Ascending aorta (tissue), 2 donors: ENCODE results near the gene WASHC3. TPM values are rescaled to one million over a fixed set of nuclear protein-coding genes. Genes with fewer than 3 reads are reported as not detected.

ENCODE experiments used
- DNase-seq, 2 donors: peaks; one replicate each; pipeline ENCODE4 v3.0.0-alpha.2; 2019; ENCODE audit warnings: low spot score in 2 of 2
- H3K27ac ChIP-seq, 2 donors: fragments of 200-600 bp; sonication (generic); one replicate each; pipeline ENCODE4 v1.5.1; 2016 to 2017; ENCODE audit warnings: mild to moderate bottlenecking in 1 of 2
- H3K27me3 ChIP-seq: fragments of 200-600 bp; sonication (generic); one replicate; pipeline ENCODE4 v1.5.1; 2017
- H3K36me3 ChIP-seq, 2 donors: fragments of 200-600 bp; sonication (generic); one replicate each; pipeline ENCODE4 v1.5.1; 2016
- H3K4me1 ChIP-seq, 2 donors: fragments of 200-600 bp; sonication (generic); one replicate each; pipeline ENCODE4 v1.5.1; 2016 to 2017; ENCODE audit warnings: mild to moderate bottlenecking in 1 of 2
- H3K4me3 ChIP-seq, 2 donors: fragments of 200-600 bp; sonication (generic); one replicate each; pipeline ENCODE4 v1.5.1; 2016 to 2017; ENCODE audit warnings: mild to moderate bottlenecking in 1 of 2
- H3K9me3 ChIP-seq, 2 donors: fragments of 200-600 bp; sonication (generic); one replicate each; pipeline ENCODE4 v1.5.1; 2016
- intact Hi-C: fragments of 100-400 bp; cut with DNase I; formaldehyde crosslinking; loops from one replicate; pipeline ENCODE4 v1.15.1; 2023
- total RNA-seq: library from RNA; depleted of rRNA; stranded (reverse); fragments of >200 nt; gene quantifications from one replicate; pipeline ENCODE4 v1.1.0, GENCODE V29; 2016
- TF ChIP-seq, protein P1 (sequence below), 3 experiments: fragments of 200-600 bp in 2 of 3; fragments of 450-650 bp in 1 of 3; sonication (generic) in 2 of 3; IDR thresholded peaks; one replicate each; pipeline ENCODE4 v1.5.1; 2016 to 2019; ENCODE audit warnings: antibody characterized with exemption in 3 of 3, mild to moderate bottlenecking in 1 of 3, moderate library complexity in 1 of 3

The WASHC3 gene
- total RNA-seq, 1 donor from 2014 or later = 36.4 TPM

DNA sequence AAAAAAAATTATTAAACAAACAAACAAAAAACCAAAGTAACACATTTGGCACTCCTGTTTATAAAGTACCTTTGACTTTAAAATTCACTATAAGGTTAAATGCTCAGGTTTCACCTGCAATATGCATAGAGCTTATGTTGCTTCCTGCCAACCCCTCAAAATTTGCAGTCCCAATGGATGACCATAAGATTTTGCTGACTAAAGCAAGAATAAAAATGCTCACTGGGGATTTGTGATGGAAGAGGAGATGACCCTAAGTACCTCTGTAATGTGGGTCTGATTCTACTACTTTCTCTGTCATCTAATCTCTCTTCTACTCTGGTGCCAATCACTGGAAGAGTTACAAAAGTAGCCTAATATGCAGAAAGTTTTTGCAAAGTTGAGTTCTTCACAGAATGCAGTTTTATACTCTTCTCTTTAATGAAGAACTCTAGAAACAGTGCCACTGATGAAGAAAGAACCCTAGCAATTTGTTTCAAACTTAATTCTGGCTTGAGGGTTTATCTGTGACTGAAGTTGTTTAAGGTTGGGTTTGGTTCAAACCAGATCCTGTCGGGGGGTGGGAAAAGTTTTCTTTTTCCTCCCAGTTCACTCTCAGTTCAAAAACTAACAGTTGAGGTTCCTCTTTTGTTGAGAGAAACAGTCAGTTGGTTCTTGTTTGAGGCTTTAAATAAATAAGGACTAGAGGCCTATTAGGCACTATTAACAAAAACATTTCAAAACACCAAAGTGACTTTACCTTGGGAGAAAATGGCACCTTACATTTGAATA is 10.9 kb downstream of the WASHC3 start:
- H3K36me3 ChIP-seq = peaks cover 20 to 52% of the 10 kb centered on the region in 2 donors
- H3K4me3 ChIP-seq = no peak overlapping the region
- H3K9me3 ChIP-seq = no peaks in the 10 kb centered on the region
- TF ChIP-seq, protein P1, sequence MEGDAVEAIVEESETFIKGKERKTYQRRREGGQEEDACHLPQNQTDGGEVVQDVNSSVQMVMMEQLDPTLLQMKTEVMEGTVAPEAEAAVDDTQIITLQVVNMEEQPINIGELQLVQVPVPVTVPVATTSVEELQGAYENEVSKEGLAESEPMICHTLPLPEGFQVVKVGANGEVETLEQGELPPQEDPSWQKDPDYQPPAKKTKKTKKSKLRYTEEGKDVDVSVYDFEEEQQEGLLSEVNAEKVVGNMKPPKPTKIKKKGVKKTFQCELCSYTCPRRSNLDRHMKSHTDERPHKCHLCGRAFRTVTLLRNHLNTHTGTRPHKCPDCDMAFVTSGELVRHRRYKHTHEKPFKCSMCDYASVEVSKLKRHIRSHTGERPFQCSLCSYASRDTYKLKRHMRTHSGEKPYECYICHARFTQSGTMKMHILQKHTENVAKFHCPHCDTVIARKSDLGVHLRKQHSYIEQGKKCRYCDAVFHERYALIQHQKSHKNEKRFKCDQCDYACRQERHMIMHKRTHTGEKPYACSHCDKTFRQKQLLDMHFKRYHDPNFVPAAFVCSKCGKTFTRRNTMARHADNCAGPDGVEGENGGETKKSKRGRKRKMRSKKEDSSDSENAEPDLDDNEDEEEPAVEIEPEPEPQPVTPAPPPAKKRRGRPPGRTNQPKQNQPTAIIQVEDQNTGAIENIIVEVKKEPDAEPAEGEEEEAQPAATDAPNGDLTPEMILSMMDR (IDR thresholded peaks at IDR 0.05) = no peak
- DNase-seq = no peak
- no peak overlapping the region for H3K27ac ChIP-seq
- H3K4me1 ChIP-seq = no peaks in the 10 kb centered on the region
- no peaks in the 10 kb centered on the region for H3K27me3 ChIP-seq
- intact Hi-C loops = no loop called here

DNA sequence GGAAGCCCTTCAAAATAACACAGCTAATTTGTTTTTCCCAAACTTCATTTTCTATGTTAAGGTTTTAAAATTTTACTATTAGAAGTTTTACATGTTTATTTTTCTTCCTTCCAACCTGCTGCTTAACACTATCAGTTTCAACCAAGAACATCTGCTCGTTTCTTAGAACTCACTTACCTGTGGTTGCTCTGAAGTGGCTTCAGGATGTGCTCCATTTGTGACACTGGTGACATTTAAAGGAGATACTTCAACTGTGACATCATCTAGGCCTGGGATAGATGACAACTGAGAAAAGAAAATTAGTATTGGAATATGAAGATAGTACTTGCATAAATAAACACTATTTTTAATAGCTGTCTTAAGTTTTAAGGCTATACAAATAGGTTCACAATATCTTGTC is 17.9 kb downstream of the WASHC3 start:
- intact Hi-C loops = no loop called here
- no peaks in the 10 kb centered on the region for H3K4me1 ChIP-seq
- H3K9me3 ChIP-seq = no peaks in the 10 kb centered on the region
- H3K36me3 ChIP-seq = peaks cover 46 to 64% of the 10 kb centered on the region in 2 donors
- H3K4me3 ChIP-seq = no peak overlapping the region
- H3K27ac ChIP-seq = no peak overlapping the region
- TF ChIP-seq, protein P1 (IDR thresholded peaks at IDR 0.05) = no peak
- no peaks in the 10 kb centered on the region for H3K27me3 ChIP-seq
- DNase-seq = no peak

DNA sequence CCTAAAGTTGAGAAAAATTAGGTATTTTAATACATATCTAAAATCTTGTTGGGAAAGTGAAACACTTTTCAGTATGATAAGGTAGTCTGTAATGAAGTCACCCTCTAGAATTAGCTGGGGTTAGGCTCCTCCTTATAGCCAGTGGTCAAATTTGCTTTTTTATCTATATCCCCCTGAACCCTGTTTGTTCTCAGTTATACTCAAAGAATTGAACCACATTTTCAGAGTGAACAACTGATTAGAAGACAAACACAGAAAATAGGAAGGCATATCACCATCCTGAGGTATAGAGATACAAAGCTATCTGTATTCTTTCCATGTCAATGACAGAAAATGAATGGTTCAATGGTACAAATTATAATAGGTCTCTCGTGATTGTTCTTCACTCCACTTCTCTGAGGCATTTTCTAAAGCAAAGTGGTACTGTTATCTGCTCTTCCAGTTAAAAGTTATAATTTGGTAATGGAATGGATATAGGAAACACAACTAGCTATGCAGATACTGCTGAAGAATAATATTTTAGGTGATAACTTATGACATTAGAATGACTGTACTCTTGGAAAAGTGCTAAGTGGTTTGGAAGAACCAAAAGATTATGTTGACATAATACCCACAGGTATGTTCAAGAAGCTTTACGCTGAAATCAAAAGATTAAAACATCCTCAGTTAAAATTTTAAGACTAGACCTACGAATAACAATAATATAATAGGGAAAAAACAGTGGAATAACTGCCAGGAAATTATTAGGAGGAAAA is 27.6 kb downstream of the WASHC3 start:
- H3K4me3 ChIP-seq = no peak overlapping the region
- DNase-seq = no peak
- TF ChIP-seq, protein P1 (IDR thresholded peaks at IDR 0.05) = no peak
- intact Hi-C loops = no loop called here
- no peaks in the 10 kb centered on the region for H3K9me3 ChIP-seq
- no peak overlapping the region for H3K27ac ChIP-seq
- peaks cover 0 to under 1% of the 10 kb centered on the region in 2 donors for H3K4me1 ChIP-seq
- no peaks in the 10 kb centered on the region for H3K27me3 ChIP-seq
- H3K36me3 ChIP-seq = peaks cover 6 to 53% of the 10 kb centered on the region in 2 donors

DNA sequence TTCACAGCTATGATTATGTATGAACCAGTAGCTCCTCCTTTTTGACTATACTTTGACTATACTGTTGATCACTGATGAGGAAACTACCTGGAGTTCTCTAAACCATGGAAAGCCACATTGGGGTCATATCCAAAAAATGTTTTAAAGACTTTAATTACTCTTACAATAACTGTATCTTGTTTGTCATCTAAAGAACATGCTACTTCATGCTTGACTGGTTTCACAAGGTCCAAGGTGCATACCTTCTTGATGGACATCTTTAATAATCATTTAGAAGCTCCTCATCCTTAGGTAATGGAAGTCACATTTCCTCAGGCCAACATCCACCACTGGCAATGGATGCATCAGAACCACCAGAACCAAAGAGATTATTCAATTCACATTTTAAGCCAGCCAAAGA is 29.9 kb downstream of the WASHC3 start:
- Histone ChIP-seq H3K27me3 (no peaks in the 10 kb centered on the region), H3K4me1 (peaks cover 0 to 5% of the 10 kb centered on the region in 2 donors), H3K9me3 (no peaks in the 10 kb centered on the region), H3K27ac (no peak overlapping the region), H3K4me3 (no peak overlapping the region), H3K36me3 (peaks cover 2 to 32% of the 10 kb centered on the region in 2 donors)
- intact Hi-C loops = no loop called here
- DNase-seq = no peak
- TF ChIP-seq, protein P1 (IDR thresholded peaks at IDR 0.05) = no peak

DNA sequence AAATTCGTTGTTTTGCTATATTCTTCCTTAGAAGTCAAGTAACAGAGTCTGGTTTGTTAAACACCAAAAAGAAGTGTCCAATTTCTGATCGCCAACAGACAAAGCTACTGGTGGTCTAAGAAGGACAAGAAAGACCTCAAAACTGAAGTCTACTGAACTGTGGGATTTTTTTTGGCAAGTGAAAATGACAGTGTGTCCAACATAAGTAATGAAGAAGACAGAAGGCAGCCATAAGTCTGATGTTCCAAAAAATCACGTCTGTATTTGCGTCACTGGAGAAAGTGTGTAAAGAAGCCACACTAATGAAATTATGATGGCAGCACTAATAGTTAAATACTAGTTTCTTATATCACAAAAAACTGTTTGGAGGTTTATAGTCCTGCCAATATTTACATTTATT is 32.6 kb downstream of the WASHC3 start:
- Histone ChIP-seq H3K9me3 (no peaks in the 10 kb centered on the region), H3K27ac (peak overlapping the region in 1 of 2 donors; percentile 23), H3K4me1 (peaks cover 0 to 5% of the 10 kb centered on the region in 2 donors), H3K27me3 (no peaks in the 10 kb centered on the region), H3K36me3 (peaks cover 2 to 20% of the 10 kb centered on the region in 2 donors), H3K4me3 (no peak overlapping the region)
- TF ChIP-seq, protein P1 (IDR thresholded peaks at IDR 0.05) = no peak
- no peak for DNase-seq
- intact Hi-C loops = no loop called here
